GM19452 (cell line): ENCODE measurements around the gene SYNE1.
A peak's percentile ranks its signal among the peaks of the same experiment; 100 is the strongest.
"Not testable (repeated sequence)": the region's sequence is repeated elsewhere in the genome, so short reads cannot be mapped to it uniquely, and the experiment has no call there.

Source experiments
- ATAC-seq: cut with Tn5 transposase; IDR thresholded peaks from one replicate; pipeline ENCODE4 v1.9.1; 2021; ENCODE audit not compliant: unreplicated experiment

SYNE1 gene

GRCh38 chr6:152631376-152631775 is 5.8 kb downstream of the SYNE1 start:
- ATAC-seq, result no peak

GRCh38 chr6:152630832-152631231 is 6.3 kb downstream of the SYNE1 start:
- no peak for ATAC-seq

DNA sequence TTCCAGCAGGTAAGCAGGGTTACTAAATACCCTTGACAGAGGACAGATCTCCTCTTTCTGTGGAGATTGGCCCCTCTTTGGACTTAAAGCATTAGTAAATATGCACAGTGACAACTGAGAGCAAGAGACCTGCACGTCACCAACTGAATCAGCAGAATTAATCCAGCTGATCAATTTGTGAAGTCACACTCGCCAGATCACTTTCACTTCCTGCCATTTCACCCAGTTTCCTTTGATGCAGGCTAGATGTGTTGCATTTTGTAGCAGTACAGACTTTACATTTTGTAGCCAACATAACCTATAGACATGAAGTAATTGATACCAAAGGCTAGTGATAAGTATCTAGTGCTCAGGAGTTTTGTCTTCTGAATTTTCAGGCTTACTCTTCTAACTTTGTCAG is 11.9 kb downstream of the SYNE1 start:
- no peak for ATAC-seq

GRCh38 chr6:152614776-152615175 is 22.4 kb downstream of the SYNE1 start:
- not testable (repeated sequence) for ATAC-seq

- no peak for ATAC-seq
Measured at GRCh38 chr6:152609125-152609670, 28.0 kb downstream of the SYNE1 start.

DNA sequence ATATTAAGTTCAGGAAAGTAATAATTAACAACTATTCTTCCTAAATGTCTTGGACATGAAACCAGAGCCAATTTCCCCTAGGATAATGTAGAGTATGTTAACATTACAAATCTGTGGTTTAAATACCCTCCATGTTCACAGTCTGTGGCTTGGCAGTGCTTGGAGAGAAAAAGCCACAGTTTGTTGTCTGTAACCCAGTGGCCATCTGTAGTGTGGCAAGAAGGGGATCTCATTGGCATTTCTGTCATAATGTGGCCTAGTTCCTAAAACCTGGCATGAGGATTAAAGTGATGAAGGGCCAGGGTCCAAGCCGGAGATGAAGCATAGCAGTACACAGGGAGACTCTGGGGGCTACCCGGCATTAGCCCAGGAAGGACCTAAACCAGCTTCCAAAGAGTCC is 31.2 kb downstream of the SYNE1 start:
- ATAC-seq, result no peak

DNA sequence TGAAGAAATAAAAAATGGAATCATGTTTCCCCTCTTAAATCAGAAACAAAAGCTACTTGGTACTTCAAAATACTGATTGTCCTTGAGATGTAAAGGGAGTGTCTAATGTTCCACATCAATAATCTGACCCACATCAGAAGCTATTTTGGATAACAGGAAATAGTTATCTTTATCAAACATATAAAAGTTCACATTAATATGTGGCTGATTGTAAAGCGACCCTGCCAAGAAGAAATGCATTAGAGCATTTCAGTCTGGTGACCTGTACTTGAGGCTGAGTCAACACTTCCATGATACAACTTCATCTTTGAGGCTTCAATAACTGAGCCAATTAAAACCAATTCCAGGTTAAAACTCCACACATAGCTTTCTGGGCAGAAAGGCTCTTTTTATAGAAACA is 31.8 kb downstream of the SYNE1 start:
- ATAC-seq, result no peak

GRCh38 chr6:152603911-152604310 is 33.3 kb downstream of the SYNE1 start:
- no peak for ATAC-seq

GRCh38 chr6:152600022-152600421 is 37.1 kb downstream of the SYNE1 start:
- ATAC-seq, result no peak

- no peak for ATAC-seq
Measured at GRCh38 chr6:152598901-152599537, 38.1 kb downstream of the SYNE1 start.

DNA sequence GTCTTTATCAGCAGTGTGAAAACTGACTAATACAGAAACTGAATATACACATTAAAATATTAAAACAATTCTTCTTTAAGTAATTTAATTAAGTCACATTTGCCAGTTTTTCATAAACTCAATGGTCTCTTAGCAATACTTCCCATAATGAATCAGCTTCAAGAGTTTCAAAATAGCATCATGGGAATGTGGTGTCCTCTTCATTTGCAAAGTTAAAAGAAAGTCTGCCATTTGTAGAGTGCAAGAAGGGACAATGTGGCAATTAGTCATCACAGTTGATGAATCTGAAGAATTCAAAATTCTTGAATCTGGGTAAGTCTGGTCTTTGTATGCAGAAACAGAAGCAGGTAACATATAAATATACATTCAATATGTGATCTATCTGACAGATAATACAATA is 38.7 kb downstream of the SYNE1 start:
- no peak for ATAC-seq

- ATAC-seq, result no peak
Measured at GRCh38 chr6:152596726-152597125, 40.4 kb downstream of the SYNE1 start.

DNA sequence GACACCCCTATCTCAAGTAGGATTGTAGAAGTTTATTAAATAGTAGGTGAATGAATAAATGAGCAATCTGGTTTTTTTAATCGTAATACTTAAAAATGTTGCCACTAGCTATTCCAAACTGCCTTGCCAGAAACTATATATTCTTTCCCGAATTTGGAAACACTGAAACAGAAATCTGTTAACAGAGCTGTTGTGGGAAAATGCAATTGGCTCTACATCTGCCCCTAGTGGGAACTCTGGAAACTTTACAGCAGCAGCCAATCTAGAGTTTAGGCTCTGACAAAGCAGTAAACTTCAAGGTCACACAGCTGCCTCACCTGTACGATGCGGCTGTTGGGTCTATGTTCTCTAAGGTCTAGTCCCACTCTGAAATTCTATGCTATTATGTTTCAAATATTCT is 41.7 kb downstream of the SYNE1 start:
- ATAC-seq, result no peak

DNA sequence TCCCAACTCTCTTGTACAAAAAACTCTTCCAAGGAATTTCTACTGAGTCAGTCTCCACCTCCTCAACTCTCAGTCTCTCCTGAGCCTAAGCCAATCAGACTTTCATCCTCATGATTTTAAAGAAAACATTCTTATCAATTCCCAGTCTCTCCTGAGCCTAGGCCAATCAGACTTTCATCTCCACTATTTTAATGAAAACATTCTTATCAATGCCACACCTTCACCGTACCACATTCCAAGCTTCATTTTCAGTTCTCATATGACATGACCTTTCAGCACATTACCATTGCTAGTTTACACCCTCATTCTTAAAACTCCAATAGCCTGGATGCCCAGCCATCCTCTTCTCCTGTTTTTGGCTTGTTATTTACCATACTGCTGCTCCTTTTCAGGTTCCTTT is 42.5 kb downstream of the SYNE1 start:
- ATAC-seq, result no peak

GRCh38 chr6:152588456-152588855 is 48.7 kb downstream of the SYNE1 start:
- no peak for ATAC-seq

DNA sequence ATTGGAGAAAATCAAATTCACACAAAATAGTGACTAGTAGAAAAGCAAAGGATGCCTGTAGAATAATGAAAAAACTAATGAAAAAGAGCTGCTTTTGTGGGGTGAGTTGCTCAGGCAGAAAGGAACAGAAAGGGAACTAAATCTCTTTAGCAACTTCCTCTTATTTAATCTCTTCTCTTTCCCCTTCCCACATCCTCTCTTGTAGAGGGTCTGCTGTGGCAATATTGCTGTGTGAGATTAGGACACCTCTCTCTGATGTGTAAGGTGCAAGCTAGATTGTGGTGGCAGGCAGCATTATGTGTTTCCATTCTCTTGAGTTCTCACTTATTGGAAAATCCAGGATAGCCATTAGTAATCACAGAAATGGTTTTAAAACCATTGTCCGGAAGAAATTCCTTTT is 49.7 kb downstream of the SYNE1 start:
- ATAC-seq, result no peak

GRCh38 chr6:152585236-152585635 is 51.9 kb downstream of the SYNE1 start:
- ATAC-seq, result no peak

DNA sequence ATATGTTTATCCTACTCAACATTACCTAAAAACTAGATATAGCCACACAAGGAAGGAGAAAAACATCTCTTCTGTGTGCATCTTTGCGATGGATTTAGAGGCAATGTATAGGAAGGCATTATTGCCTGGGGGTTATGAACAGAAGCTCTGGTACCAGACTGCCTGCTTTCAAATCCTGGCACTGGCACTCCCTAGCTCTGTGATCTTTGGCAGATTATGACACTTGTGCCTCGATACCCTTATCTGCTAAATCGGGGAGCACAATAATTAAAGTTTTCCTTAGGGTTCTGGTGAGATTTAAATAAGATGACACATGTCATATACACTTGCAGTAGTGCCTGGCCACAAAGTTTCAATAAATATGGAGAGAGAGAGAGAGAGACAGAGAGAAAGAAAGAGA is 53.3 kb downstream of the SYNE1 start:
- no peak for ATAC-seq

GRCh38 chr6:152576525-152576924 is 60.6 kb downstream of the SYNE1 start:
- no peak for ATAC-seq

DNA sequence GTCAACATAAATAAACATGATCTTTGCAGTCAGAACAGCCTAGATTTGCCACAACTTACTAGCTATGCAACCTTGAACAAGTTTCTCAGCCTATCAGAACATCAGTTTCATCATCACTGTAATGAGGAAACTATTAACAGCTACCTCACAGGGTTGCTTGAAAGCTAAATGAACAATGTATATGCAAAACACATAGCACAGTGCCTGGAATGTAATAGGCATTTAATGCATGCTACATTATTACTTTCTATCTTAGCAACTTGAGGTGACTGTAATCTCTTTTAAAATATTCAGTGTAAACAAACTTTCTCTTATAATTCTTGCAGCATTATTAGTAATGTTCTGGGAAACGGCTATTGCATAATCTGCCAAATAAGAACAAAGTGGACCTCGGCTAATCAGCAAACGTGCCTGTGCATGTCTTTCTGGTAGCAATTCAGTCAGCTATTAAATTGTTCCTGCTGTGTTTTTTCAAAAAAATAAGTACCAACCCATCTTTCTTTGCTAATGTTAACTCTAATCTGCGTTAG is 61.5 kb downstream of the SYNE1 start:
- ATAC-seq, result peak; percentile 59

GRCh38 chr6:152575161-152575560 is 62.0 kb downstream of the SYNE1 start:
- no peak for ATAC-seq

DNA sequence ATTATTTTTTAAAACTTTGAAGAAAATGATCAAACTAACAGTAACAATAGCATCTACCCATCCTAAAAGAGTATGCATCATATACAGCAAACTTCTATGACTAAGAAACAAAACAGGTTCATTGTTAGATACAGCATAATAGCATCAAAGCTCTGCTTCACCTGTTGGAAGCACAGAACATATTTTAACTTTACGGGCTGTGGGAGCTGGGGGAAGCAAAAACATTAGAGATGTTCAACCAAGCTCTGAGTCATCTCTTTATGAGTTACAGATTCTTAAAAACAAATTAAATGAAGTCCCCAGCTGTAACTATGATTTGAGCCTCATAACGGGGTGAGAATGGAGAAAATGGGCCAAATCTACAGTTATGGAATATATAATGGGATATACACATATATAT is 63.4 kb downstream of the SYNE1 start:
- ATAC-seq, result no peak
